ENCODE results near the gene RGL4.

GRCh38 chr22:23691748-23692423, 1.1 kb downstream of the RGL4 start:
- no peak for TF ChIP-seq CTCF (conservative IDR thresholded peaks at IDR 0.05 in 1 of 2, IDR thresholded peaks at IDR 0.05 in 1 of 2; ENCODE audit: extremely low read depth in 1 of 2, insufficient read depth in 1 of 2, low read depth in 1 of 2, low read length in 2 of 2)
- TF ChIP-seq EZH2 (IDR thresholded peaks at IDR 0.05; ENCODE audit: borderline replicate concordance, low read length) = no peak

All from mammary epithelial cell (primary cell).